Esophagus muscularis mucosa (tissue), 3 donors: Measurements from ENCODE around the gene BMX.

Source experiments
- CTCF ChIP-seq, 3 experiments: fragments of 200-600 bp in 2 of 3; fragments of 450-650 bp in 1 of 3; sonication (generic) in 2 of 3; IDR thresholded peaks; one replicate each; pipeline ENCODE4 v1.5.1; 2017 to 2019; ENCODE audit warnings: antibody characterized with exemption in 3 of 3, mild to moderate bottlenecking in 2 of 3, moderate library complexity in 1 of 3
- POLR2A ChIP-seq: fragments of 450-650 bp; IDR thresholded peaks from one replicate; pipeline ENCODE4 v1.6.1; 2017; ENCODE audit warnings: antibody characterized with exemption, moderate library complexity, mild to moderate bottlenecking, low read depth

GRCh38 chrX:15507005-15507404, 6.4 kb downstream of the BMX start:
- TF ChIP-seq POLR2A: no peak
- TF ChIP-seq CTCF (IDR thresholded peaks at IDR 0.05): no peak
